NCI-H1092 (cell line): Measurements from ENCODE around the gene FAM181A.

Experiments used
- DNase-seq: peaks from one replicate; lab custom pipeline; 2025; lab: John Stamatoyannopoulos, UW

Gene FAM181A

GRCh38 chr14:93929048-93929535 lies 1.9 kb downstream of the FAM181A start:
- no peak for DNase-seq

GRCh38 chr14:93929657-93930056 lies 2.5 kb downstream of the FAM181A start:
- DNase-seq = no peak

- no peak for DNase-seq
Observed at GRCh38 chr14:93930296-93930988, 3.3 kb downstream of the FAM181A start.

GRCh38 chr14:93930989-93931307 lies 3.8 kb downstream of the FAM181A start:
- no peak for DNase-seq

- no peak for DNase-seq
Observed at GRCh38 chr14:93932642-93933041, 5.5 kb downstream of the FAM181A start.

GRCh38 chr14:93935213-93935612 lies 8.1 kb downstream of the FAM181A start:
- DNase-seq = no peak

GRCh38 chr14:93936245-93936644 lies 9.1 kb downstream of the FAM181A start:
- DNase-seq = no peak

DNA sequence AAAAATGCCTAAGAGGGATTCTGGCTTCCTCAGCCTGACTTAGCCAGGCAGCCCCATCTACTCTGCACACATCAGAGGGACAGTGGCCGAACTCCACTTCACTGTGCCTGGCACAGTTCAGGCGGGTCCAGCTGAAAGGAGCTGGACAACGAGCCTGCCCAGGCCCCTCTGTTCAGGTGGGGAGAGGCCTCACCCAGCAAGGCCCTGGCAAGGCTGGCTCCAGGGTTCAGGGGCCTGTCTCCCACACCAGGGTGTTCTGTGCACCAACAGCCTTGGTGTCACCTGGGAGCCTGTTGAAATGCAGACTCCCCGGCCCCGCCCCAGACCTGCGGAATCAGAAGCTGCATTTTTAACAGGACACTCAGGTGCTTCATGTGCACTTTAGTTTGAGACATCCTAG lies 9.8 kb downstream of the FAM181A start:
- DNase-seq = no peak

DNA sequence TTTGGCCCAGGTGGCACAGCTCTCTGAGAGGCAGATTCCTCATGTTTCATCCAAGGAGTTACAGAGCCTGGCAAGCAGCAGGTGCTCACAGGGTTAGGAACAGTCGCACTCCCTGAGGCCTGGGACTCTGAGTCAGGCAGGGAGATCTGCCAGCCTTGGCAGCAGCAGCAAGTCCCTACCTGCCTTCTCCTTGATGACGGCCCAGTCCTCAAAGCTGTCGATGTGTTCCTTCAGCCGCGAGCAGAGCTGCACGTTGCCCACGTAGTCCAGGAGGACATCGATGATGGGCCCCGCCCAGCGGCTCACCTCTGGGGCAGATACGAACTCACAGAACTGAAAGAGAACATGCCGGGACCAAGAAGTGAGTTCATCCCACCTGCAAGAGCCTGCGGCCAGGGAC lies 10.4 kb downstream of the FAM181A start:
- no peak for DNase-seq

- no peak for DNase-seq
Observed at GRCh38 chr14:93938751-93939303, 11.7 kb downstream of the FAM181A start.

GRCh38 chr14:93939304-93940229 lies 12.4 kb downstream of the FAM181A start:
- peak; percentile 65 for DNase-seq

DNA sequence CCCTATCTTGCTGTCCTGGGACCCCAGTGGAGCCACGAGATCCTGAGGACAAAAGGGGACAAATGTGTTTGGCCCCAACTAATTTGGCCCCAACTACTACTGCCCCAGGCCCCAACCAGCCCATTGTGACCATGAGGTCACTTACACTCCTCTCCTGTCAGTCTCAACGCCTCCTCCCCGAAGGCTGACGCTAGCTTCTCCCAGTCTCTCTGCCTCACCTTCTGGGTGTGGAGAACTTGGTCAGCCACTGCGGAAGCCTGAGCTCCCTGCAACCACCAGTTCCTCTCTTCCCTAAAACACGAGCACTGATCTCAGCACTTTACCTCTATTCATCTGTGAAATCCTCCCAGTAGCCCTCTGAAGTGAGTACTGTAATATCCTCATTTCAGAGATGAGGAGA lies 13.3 kb downstream of the FAM181A start:
- DNase-seq = no peak

DNA sequence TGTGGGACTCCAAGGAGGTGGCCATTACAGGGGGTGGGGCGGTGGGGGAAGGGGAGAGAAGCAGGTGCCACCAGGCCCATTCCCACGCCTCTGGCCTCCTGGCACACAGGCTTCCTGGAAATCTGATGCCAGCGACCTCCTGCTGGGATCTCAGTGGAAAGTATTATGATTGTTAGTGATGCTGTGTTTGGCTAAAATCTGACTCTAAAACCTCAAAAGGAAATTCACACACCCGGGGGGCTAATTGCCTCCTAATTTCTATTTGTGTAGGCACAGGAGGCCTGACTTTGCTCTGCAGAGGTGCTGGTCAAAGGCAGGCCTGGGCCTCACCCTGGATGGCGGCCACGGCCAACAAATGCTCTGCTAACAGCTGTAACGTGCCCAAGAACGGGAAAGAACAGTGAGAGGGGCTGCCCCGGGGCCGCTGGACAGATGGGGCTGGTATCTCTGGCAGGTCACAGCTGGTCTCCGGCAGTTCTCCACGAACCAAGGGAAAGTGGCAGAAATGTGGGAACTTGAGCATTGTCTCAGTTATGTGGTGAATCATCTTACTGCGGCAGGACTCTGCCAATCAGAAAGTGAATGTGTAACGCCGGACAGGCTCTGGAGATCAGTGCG lies 14.3 kb downstream of the FAM181A start:
- peak; percentile 74 for DNase-seq

GRCh38 chr14:93943052-93943451 lies 15.9 kb downstream of the FAM181A start:
- DNase-seq = no peak

DNA sequence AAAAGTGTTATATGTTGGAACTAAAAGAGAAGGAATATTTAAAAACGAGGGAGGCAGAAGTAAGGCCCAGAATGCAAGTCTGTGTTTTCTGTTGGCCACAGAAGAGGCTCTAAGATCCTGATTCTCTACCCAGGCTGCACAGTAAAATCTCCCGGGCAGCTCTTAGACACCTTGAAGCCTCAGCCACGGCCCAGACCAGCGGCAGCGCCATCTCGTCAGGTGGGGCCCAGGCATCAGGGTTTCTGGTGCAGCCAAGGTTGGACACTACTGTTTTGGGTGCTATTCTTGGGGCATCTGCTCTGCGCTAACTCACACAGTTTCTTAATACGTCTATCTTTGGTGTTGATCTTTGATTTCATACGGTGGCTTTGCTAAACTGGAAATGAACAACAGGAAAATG lies 16.8 kb downstream of the FAM181A start:
- no peak for DNase-seq

DNA sequence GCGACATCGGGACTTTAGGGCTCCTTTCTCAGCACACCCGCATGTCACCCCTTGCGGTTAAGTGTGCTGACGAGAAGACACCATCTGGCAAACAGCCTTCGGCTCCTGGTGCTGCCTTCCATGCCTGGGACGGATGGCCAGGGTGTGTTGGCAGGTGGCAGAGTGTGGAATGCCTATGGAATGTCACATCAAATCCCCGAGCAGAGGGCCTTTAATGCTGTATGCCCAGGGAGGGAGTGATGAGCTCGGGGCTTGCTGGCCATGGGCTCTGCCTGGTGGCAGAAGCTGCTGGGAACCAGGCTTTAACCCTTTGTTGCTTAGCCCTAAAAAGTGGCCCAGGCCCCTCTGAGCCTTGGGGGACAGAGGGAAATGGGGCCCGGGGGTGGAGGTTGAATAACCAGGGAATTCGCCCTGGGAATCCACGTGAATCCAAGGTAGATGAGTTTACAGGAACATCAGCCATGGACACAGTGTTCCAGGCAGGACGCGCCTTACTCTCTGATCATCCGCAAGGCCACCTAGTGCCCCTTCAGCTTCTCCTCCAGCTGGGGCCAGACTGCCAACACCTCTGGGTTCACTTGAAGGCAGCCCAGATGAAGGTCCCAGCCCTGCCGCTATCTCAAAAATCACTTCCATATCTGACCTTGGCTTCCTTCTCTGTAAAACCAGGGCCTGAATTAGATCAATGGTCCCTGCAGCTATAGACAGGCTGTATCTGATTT lies 17.4 kb downstream of the FAM181A start:
- DNase-seq = no peak

DNA sequence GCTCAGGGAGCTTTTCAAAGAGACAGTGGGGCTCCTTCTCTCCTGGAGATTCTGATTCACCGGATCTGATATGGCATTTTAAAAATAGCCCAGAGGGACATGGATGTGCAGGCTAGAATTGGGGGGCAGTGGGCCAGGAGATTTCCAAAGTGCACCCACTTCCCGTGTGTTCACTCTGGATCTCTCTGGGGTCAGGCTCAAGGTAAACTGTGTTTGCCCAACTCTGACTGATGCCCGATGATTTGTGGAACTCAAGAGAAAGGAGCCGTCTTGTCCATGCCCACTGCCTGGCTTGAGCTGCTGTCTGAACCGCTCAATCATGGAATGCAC lies 17.9 kb downstream of the FAM181A start:
- DNase-seq = no peak

GRCh38 chr14:93946104-93946503 lies 19.0 kb downstream of the FAM181A start:
- DNase-seq = no peak

DNA sequence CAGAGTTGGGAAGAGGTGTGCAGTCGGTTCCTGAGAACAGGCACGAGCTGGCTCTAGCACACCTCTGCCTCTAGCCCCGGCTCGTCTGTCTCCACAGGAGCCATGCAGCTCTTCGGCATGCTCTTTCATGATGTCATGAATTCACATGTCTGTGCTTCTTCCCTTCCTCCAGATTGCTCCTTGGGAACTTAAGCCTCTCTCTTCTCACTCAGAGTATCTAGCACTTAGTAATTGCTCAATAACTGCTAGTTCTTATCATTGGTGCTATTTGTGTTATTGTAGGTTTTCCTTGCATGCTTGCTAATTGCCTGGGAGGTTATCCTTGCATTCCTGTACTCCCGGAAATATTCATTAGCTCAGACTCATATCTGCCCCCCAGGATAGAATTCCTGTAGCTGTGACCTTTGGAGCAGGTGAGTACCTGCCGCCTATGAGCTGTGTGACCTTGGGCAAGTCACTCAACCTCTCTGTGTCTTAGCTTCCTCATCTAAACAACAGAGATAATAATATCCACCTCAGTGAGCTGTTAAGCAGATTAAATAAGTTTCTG lies 19.5 kb downstream of the FAM181A start:
- DNase-seq = no peak

GRCh38 chr14:93947282-93947681 lies 20.1 kb downstream of the FAM181A start:
- DNase-seq = no peak

- no peak for DNase-seq
Observed at GRCh38 chr14:93949511-93950075, 22.4 kb downstream of the FAM181A start.
